Neuronal stem cell (in vitro differentiated cells): ENCODE data around the gene VDAC1.

Source experiments
- DNase-seq: peaks from one replicate; pipeline ENCODE4 v3.0.0-alpha.2; 2013; ENCODE audit warnings: low spot score
- H2AFZ ChIP-seq: one replicate; pipeline ENCODE4 v1.6.1; 2013; ENCODE audit warnings: mild to moderate bottlenecking, low read length, inconsistent platforms
- H2AK5ac ChIP-seq: 2 replicates; pipeline ENCODE4 v1.6.1; 2013; ENCODE audit warnings: low read depth, mild to moderate bottlenecking, inconsistent platforms, low read length, moderate library complexity, mixed read lengths
- H2BK120ac ChIP-seq: 2 replicates; pipeline ENCODE4 v1.6.1; 2013; ENCODE audit warnings: low read depth, mild to moderate bottlenecking, inconsistent platforms, low read length, moderate library complexity, mixed read lengths
- H2BK12ac ChIP-seq: one replicate; pipeline ENCODE4 v1.6.1; 2013; ENCODE audit warnings: low read length, inconsistent platforms
- H2BK15ac ChIP-seq: 2 replicates; pipeline ENCODE4 v1.6.1; 2013; ENCODE audit warnings: mild to moderate bottlenecking, low read length, inconsistent platforms, mixed read lengths
- H2BK5ac ChIP-seq: one replicate; pipeline ENCODE4 v1.6.1; 2013; ENCODE audit warnings: inconsistent platforms, mild to moderate bottlenecking, low read length, moderate library complexity
- H3K14ac ChIP-seq: one replicate; pipeline ENCODE4 v1.6.1; 2013; ENCODE audit warnings: low read length, inconsistent platforms
- H3K18ac ChIP-seq: 2 replicates; pipeline ENCODE4 v1.6.1; 2013; ENCODE audit warnings: low read length, inconsistent platforms
- H3K23ac ChIP-seq: 2 replicates; pipeline ENCODE4 v1.6.1; 2013; ENCODE audit warnings: low read depth, mild to moderate bottlenecking, mixed read lengths, low read length, inconsistent platforms; ENCODE audit not compliant: poor library complexity
- H3K27ac ChIP-seq: replicated peaks from 3 replicates; pipeline ENCODE4 v1.5.1; 2013; ENCODE audit warnings: low read length, inconsistent platforms
- H3K27me3 ChIP-seq, 3 experiments: 2 replicates each; pipeline ENCODE4 v1.6.1; 2013; ENCODE audit warnings: low read length in 3 of 3, mild to moderate bottlenecking in 2 of 3, inconsistent platforms in 1 of 3, low read depth in 1 of 3, mixed read lengths in 1 of 3, moderate library complexity in 1 of 3; ENCODE audit not compliant: control insufficient read depth in 3 of 3, insufficient read depth in 3 of 3
- H3K36me3 ChIP-seq, 2 donors: replicated peaks in 1 of 2; 2 replicates each; pipeline ENCODE4 v1.6.1; 2013; ENCODE audit warnings: low read length in 2 of 2; ENCODE audit not compliant: control insufficient read depth in 2 of 2, insufficient read depth in 2 of 2
- H3K4ac ChIP-seq: 2 replicates; pipeline ENCODE4 v1.6.1; 2013; ENCODE audit warnings: inconsistent platforms, mild to moderate bottlenecking, low read length, moderate library complexity
- H3K4me1 ChIP-seq, 2 donors: 1 replicate in 1 of 2; 2 replicates in 1 of 2; pipeline ENCODE4 v1.6.1; 2013; ENCODE audit warnings: low read length in 2 of 2, low read depth in 1 of 2; ENCODE audit not compliant: control insufficient read depth in 2 of 2, insufficient read depth in 1 of 2
- H3K4me2 ChIP-seq: one replicate; pipeline ENCODE4 v1.6.1; 2013; ENCODE audit warnings: mild to moderate bottlenecking, low read length, inconsistent platforms; ENCODE audit not compliant: insufficient read depth, poor library complexity, severe bottlenecking
- H3K4me3 ChIP-seq, 2 donors: 2 replicates each; pipeline ENCODE4 v1.5.1; 2013; ENCODE audit warnings: low read length in 2 of 2, mild to moderate bottlenecking in 2 of 2, inconsistent platforms in 1 of 2, moderate library complexity in 1 of 2
- H3K79me1 ChIP-seq: one replicate; pipeline ENCODE4 v1.6.1; 2013; ENCODE audit warnings: low read depth, mild to moderate bottlenecking, inconsistent platforms, low read length, moderate library complexity
- H3K9ac ChIP-seq: one replicate; pipeline ENCODE4 v1.6.1; 2013; ENCODE audit warnings: mild to moderate bottlenecking, low read depth, low read length, inconsistent platforms; ENCODE audit not compliant: poor library complexity
- H3K9me3 ChIP-seq, 2 donors: replicated peaks in 1 of 2; 2 replicates each; pipeline versions ENCODE3 to v1.6.1; 2013; ENCODE audit warnings: low read length in 2 of 2, mild to moderate bottlenecking in 2 of 2, inconsistent platforms in 1 of 2, low read depth in 1 of 2, mixed read lengths in 1 of 2, moderate library complexity in 1 of 2; ENCODE audit not compliant: control insufficient read depth in 2 of 2, insufficient read depth in 1 of 2
- H4K8ac ChIP-seq: one replicate; pipeline ENCODE4 v1.6.1; 2013; ENCODE audit warnings: low read depth, mild to moderate bottlenecking, inconsistent platforms, low read length, moderate library complexity
- H4K91ac ChIP-seq: one replicate; pipeline ENCODE4 v1.6.1; 2013; ENCODE audit warnings: low read length, low read depth, mild to moderate bottlenecking, inconsistent platforms; ENCODE audit not compliant: poor library complexity
- WGBS, 2 donors: extraction: QIAGEN DNeasy Blood & Tissue Kit; methylation state at CpG; one replicate each; pipeline ENCODE4 v1.1.7; 2013; ENCODE audit warnings: missing lambda C conversion rate in 2 of 2, mixed read lengths in 1 of 2; ENCODE audit not compliant: insufficient read length in 2 of 2, insufficient replicate concordance in 1 of 2; ENCODE audit errors: extremely low coverage in 2 of 2; 5-methylcytosine and 5-hydroxymethylcytosine counted together

The VDAC1 gene

GRCh38 chr5:133994990-133995333 lies 9.8 kb downstream of the VDAC1 start:
- H2BK12ac ChIP-seq = no peak overlapping the region

GRCh38 chr5:133994297-133994989 lies 10.3 kb downstream of the VDAC1 start:
- H2AFZ ChIP-seq = no peak overlapping the region
- no peak overlapping the region for H2BK15ac ChIP-seq
- no peak overlapping the region for H3K23ac ChIP-seq
- H3K79me1 ChIP-seq = peaks cover 12% of the 10 kb centered on the region
- H3K4me1 ChIP-seq = peaks cover 11 to 12% of the 10 kb centered on the region in 2 donors
- H3K27me3 ChIP-seq = no peaks in the 10 kb centered on the region
- no peak overlapping the region for H2BK120ac ChIP-seq
- no peak overlapping the region for H3K9ac ChIP-seq
- no peak overlapping the region for H2AK5ac ChIP-seq
- no peak overlapping the region for H2BK5ac ChIP-seq
- no peak overlapping the region for H3K4me3 ChIP-seq
- no peak overlapping the region for H3K4me2 ChIP-seq
- H3K27ac ChIP-seq = no peak overlapping the region
- H4K91ac ChIP-seq = no peak overlapping the region
- no peak overlapping the region for H3K4ac ChIP-seq
- no peak overlapping the region for H3K18ac ChIP-seq
- H4K8ac ChIP-seq = no peak overlapping the region
- no peaks in the 10 kb centered on the region for H3K9me3 ChIP-seq
- WGBS, 2 donors = no CpG with 5 or more reads among the region's 9 CpGs
- H3K36me3 ChIP-seq = peaks cover 11 to 37% of the 10 kb centered on the region in 2 donors
- no peak for DNase-seq
- no peak overlapping the region for H3K14ac ChIP-seq
- no peak overlapping the region for H2BK12ac ChIP-seq

More at GRCh38 chr5:133994990-133995333, 9.8 kb downstream of the VDAC1 start:
- no peak overlapping the region for H3K4ac ChIP-seq
- H3K4me1 ChIP-seq = peaks cover 11 to 12% of the 10 kb centered on the region in 2 donors
- no peak for DNase-seq
- no peaks in the 10 kb centered on the region for H3K9me3 ChIP-seq
- H3K14ac ChIP-seq = no peak overlapping the region
- H3K23ac ChIP-seq = no peak overlapping the region
- H4K91ac ChIP-seq = no peak overlapping the region
- H3K4me2 ChIP-seq = no peak overlapping the region
- H2BK120ac ChIP-seq = no peak overlapping the region
- no peak overlapping the region for H3K18ac ChIP-seq
- no peak overlapping the region for H2BK5ac ChIP-seq
- H3K27ac ChIP-seq = no peak overlapping the region
- no peaks in the 10 kb centered on the region for H3K27me3 ChIP-seq
- no peak overlapping the region for H2AK5ac ChIP-seq
- H4K8ac ChIP-seq = no peak overlapping the region
- peaks cover 10 to 36% of the 10 kb centered on the region in 2 donors for H3K36me3 ChIP-seq
- no peak overlapping the region for H3K4me3 ChIP-seq
- whole genome bisulfite sequencing, 2 donors = no CpG with 5 or more reads among the region's 6 CpGs
- no peak overlapping the region for H3K9ac ChIP-seq
- no peak overlapping the region for H2AFZ ChIP-seq
- peaks cover 14% of the 10 kb centered on the region for H3K79me1 ChIP-seq
- no peak overlapping the region for H2BK15ac ChIP-seq

GRCh38 chr5:133993185-133993936 lies 11.4 kb downstream of the VDAC1 start:
- H3K27me3 ChIP-seq = no peaks in the 10 kb centered on the region
- no peak overlapping the region for H3K27ac ChIP-seq
- no peak overlapping the region for H3K14ac ChIP-seq
- no peak overlapping the region for H3K23ac ChIP-seq
- H3K79me1 ChIP-seq = peaks cover 12% of the 10 kb centered on the region
- no peak overlapping the region for H2BK12ac ChIP-seq
- no peak for DNase-seq
- no peak overlapping the region for H2AFZ ChIP-seq
- H2BK120ac ChIP-seq = no peak overlapping the region
- H3K4me3 ChIP-seq = no peak overlapping the region
- no peak overlapping the region for H2AK5ac ChIP-seq
- H3K4ac ChIP-seq = no peak overlapping the region
- H3K9ac ChIP-seq = no peak overlapping the region
- H3K4me2 ChIP-seq = no peak overlapping the region
- H4K8ac ChIP-seq = no peak overlapping the region
- no peak overlapping the region for H2BK15ac ChIP-seq
- H3K18ac ChIP-seq = no peak overlapping the region
- H3K36me3 ChIP-seq = peaks cover 15 to 41% of the 10 kb centered on the region in 2 donors
- H3K9me3 ChIP-seq = no peaks in the 10 kb centered on the region
- whole genome bisulfite sequencing, 2 donors = no CpG with 5 or more reads among the region's 2 CpGs
- no peak overlapping the region for H2BK5ac ChIP-seq
- no peak overlapping the region for H4K91ac ChIP-seq
- H3K4me1 ChIP-seq = peaks cover 11 to 12% of the 10 kb centered on the region in 2 donors

- no peak overlapping the region for H3K4me2 ChIP-seq
- H3K9me3 ChIP-seq = no peaks in the 10 kb centered on the region
- no peak overlapping the region for H2BK12ac ChIP-seq
- H3K27me3 ChIP-seq = no peaks in the 10 kb centered on the region
- no peak overlapping the region for H3K4ac ChIP-seq
- H2BK5ac ChIP-seq = no peak overlapping the region
- H3K4me1 ChIP-seq = peaks cover 11 to 12% of the 10 kb centered on the region in 2 donors
- no peak overlapping the region for H2AFZ ChIP-seq
- H2BK120ac ChIP-seq = no peak overlapping the region
- H3K23ac ChIP-seq = no peak overlapping the region
- no peak overlapping the region for H2BK15ac ChIP-seq
- H4K91ac ChIP-seq = no peak overlapping the region
- H3K27ac ChIP-seq = no peak overlapping the region
- H3K79me1 ChIP-seq = peaks cover 12% of the 10 kb centered on the region
- H3K4me3 ChIP-seq = no peak overlapping the region
- no peak overlapping the region for H3K14ac ChIP-seq
- H3K36me3 ChIP-seq = peaks cover 15 to 49% of the 10 kb centered on the region in 2 donors
- H3K18ac ChIP-seq = no peak overlapping the region
- no peak overlapping the region for H2AK5ac ChIP-seq
- DNase-seq = no peak
- WGBS, 2 donors = no CpG with 5 or more reads among the region's 8 CpGs
- no peak overlapping the region for H3K9ac ChIP-seq
- no peak overlapping the region for H4K8ac ChIP-seq
Observed at GRCh38 chr5:133992429-133993155, 12.2 kb downstream of the VDAC1 start.
